HL-60 (cell line): ENCODE results near the gene NKX2-4.

Experiments
- DNase-seq, 2 experiments: peaks; one replicate each; pipeline ENCODE4 v3.0.0-alpha.2; 2010 to 2020; ENCODE audit warnings: low read depth in 1 of 2, low spot score in 1 of 2
- H3K27ac ChIP-seq: fragments of 250-450 bp; sonication (Bioruptor Pico); replicated peaks from 2 replicates; pipeline ENCODE4 v1.5.1; 2020; ENCODE audit warnings: mild to moderate bottlenecking, moderate library complexity
- H3K27me3 ChIP-seq: fragments of 250-450 bp; sonication (Bioruptor Pico); 2 replicates; pipeline ENCODE4 v1.5.1; 2021; ENCODE audit warnings: mild to moderate bottlenecking, moderate library complexity; ENCODE audit not compliant: insufficient read depth, poor library complexity, severe bottlenecking
- H3K4me3 ChIP-seq: replicated peaks from 2 replicates; pipeline ENCODE4 v1.5.1; 2011; ENCODE audit warnings: mild to moderate bottlenecking, control low read depth, low read length; ENCODE audit not compliant: insufficient read depth
- CTCF ChIP-seq: IDR thresholded peaks from one replicate; pipeline ENCODE4 v1.5.1; 2011; ENCODE audit warnings: low read length, control low read depth, inconsistent platforms; ENCODE audit not compliant: insufficient read depth
- GABPA ChIP-seq: IDR thresholded peaks from 2 replicates; pipeline ENCODE4 v1.6.1; 2012; ENCODE audit warnings: low read depth
- POLR2AphosphoS5 ChIP-seq: IDR thresholded peaks from 2 replicates; pipeline ENCODE4 v1.6.1; 2012; ENCODE audit warnings: low read depth
- SPI1 ChIP-seq: IDR thresholded peaks from 2 replicates; pipeline ENCODE4 v1.6.1; 2012; ENCODE audit warnings: low read depth, mild to moderate bottlenecking, borderline replicate concordance
- TF ChIP-seq, protein P1 (sequence below): IDR thresholded peaks from 2 replicates; pipeline ENCODE4 v1.6.1; 2012; ENCODE audit warnings: low read depth; ENCODE audit not compliant: insufficient replicate concordance

The NKX2-4 gene

GRCh38 chr20:21358737-21359136 is 38.6 kb downstream of the NKX2-4 start:
- Histone ChIP-seq H3K27ac (no peak overlapping the region), H3K4me3 (no peak overlapping the region), H3K27me3 (no peaks in the 10 kb centered on the region)
- no peak for TF ChIP-seq SPI1
- no peak for TF ChIP-seq GABPA
- TF ChIP-seq, protein P1, sequence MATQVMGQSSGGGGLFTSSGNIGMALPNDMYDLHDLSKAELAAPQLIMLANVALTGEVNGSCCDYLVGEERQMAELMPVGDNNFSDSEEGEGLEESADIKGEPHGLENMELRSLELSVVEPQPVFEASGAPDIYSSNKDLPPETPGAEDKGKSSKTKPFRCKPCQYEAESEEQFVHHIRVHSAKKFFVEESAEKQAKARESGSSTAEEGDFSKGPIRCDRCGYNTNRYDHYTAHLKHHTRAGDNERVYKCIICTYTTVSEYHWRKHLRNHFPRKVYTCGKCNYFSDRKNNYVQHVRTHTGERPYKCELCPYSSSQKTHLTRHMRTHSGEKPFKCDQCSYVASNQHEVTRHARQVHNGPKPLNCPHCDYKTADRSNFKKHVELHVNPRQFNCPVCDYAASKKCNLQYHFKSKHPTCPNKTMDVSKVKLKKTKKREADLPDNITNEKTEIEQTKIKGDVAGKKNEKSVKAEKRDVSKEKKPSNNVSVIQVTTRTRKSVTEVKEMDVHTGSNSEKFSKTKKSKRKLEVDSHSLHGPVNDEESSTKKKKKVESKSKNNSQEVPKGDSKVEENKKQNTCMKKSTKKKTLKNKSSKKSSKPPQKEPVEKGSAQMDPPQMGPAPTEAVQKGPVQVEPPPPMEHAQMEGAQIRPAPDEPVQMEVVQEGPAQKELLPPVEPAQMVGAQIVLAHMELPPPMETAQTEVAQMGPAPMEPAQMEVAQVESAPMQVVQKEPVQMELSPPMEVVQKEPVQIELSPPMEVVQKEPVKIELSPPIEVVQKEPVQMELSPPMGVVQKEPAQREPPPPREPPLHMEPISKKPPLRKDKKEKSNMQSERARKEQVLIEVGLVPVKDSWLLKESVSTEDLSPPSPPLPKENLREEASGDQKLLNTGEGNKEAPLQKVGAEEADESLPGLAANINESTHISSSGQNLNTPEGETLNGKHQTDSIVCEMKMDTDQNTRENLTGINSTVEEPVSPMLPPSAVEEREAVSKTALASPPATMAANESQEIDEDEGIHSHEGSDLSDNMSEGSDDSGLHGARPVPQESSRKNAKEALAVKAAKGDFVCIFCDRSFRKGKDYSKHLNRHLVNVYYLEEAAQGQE, result no peak
- no peak for TF ChIP-seq POLR2AphosphoS5
- TF ChIP-seq CTCF, result no peak
- no peak for DNase-seq

- Histone ChIP-seq H3K27me3 (no peaks in the 10 kb centered on the region), H3K4me3 (no peak overlapping the region), H3K27ac (0 out of 2 replicates have a peak overlapping the region, but pooled peaks have one; percentile 9)
- no peak for DNase-seq
- TF ChIP-seq, protein P1, result no peak
- TF ChIP-seq SPI1 (no peak), POLR2AphosphoS5 (no peak), CTCF (no peak), GABPA (no peak)
Observed at GRCh38 chr20:21357844-21358243, 39.5 kb downstream of the NKX2-4 start.

GRCh38 chr20:21356386-21356785 is 40.9 kb downstream of the NKX2-4 start:
- H3K27ac ChIP-seq, result no peak overlapping the region
- H3K4me3 ChIP-seq, result no peak overlapping the region
- no peaks in the 10 kb centered on the region for H3K27me3 ChIP-seq
- DNase-seq, result no peak
- TF ChIP-seq, protein P1, result no peak
- TF ChIP-seq POLR2AphosphoS5 (no peak), SPI1 (no peak), GABPA (no peak), CTCF (no peak)
